ENCODE data around the gene ABCF2. TPM values are rescaled to one million over a fixed set of nuclear protein-coding genes. Genes with fewer than 3 reads are reported as not detected.

ABCF2 gene
- total RNA-seq, 1 donor from 2014 or later, result 82.7 TPM

DNA sequence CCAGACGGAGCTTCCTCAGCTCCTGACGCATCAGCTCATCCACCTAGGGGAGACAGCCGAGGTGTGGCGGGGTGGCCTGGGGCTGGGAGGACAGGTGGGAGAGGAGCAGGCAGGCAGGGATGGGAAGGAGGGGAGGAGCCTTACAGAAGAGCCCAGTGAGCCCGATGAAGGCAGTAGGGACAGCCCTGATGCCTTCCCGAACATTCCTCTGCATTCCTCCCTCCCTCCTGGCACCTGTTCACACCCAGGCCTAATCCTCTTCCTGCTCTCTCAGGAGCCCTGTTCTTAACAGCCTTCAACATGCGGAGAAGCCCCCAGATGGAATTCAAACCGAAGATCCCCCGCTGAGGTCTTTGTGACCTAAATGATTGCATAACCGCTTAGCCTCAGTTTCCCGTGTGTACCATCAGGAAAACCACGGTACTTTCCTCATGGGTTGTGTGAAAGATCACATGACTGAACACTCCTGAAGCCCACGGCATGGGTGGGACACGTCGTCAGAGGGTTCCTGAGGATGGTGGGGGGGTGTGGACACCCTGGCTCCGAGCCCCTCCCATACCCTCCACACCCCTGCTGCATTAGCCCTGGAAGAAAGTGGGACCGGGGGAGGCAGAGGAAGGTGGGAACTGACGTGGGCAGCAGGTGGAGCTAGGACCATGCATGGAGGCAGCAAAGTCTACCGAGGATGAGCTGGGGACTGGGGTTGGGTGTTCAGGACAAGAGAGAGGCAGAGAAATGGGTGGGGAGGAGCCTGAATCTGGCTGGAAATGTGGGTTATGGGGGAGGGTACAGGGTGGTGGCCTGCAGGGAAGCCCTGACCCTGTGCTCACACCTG, 31.2 kb downstream of the ABCF2 start:
- no peak for DNase-seq (ENCODE audit: low read depth)

DNA sequence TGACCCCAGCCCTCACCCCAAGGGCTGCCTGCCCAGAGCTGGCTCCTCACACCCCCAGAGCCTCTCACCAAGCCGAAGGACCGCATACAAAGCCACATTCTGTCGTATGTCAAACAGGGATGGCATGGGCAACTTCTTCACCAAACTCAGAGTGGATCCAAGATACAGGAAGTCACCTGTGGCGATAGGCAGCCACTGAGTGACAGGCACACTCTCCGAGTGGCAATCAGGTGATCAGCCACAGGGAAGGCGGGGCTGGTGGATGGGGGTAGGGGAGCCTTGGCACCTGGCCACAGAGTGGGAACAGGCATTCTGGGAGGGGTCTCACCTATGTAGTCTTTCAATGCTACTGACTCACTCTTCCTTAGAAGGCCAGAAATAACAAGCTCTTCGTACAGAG, 32.8 kb downstream of the ABCF2 start:
- DNase-seq (ENCODE audit: low read depth), result no peak

DNA sequence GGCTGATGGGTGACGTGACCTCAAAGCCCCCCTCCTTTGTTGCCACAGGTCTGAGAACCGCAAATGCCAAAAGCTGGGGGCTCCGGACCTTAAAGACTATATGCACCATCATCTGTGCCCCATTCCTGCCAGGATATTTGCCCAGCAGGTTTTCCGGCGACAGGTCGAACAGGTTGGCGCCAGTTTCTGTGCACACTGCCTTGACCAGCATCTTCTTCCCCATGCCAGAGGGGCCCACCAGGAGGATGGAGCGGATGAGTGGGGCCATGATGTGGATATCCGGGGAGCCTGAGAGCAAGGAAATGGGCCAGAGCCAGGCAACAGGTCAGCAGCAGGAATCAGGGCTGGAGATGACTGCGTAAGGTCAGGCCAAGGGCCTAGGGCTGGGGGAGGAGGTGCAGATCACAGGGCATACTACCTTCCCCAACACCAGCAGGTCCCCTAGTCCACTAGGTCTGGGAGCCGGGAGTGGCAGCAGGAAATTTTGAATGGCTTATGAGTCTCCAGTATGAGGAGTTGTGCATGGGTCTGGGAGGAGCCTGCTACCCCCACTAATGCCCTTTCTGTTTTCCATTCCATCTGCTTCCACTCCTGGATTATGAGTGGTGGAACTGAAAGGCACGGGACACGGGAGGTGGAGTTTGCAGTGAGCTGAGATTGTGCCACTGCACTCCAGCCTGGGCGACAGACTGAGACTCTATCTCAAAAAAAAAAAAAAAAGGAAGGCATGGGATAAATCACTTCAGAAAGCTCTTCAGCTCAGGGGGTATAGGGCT, 33.6 kb downstream of the ABCF2 start:
- no peak for DNase-seq (ENCODE audit: low read depth)

DNA sequence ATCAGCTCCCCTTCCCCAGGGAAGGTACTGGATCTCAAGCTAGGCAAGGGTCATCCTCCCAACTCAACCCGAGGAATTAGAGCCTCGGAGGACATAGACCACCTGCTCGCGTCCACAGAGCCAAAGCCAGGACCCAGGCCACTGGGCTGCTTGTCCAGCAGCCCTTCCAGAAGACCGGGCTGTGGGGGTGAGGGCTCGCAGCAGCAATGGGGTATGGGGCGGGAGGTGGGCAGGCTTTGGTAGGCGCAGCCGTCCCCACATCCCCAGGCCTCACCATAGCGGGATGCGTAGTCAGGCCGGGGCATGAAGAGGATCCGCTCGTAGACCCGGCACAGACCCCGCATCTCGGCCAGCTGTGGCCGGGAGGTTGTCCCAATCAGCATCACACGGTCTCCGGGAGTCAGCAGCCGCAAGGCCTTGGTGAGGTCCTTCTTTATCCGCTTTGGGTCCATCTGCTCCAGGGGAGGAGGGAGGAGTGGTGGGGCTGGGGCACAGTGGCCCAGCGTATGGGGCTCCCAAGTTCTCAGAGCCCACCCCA, 34.9 kb downstream of the ABCF2 start:
- DNase-seq (ENCODE audit: low read depth), result no peak

DNA sequence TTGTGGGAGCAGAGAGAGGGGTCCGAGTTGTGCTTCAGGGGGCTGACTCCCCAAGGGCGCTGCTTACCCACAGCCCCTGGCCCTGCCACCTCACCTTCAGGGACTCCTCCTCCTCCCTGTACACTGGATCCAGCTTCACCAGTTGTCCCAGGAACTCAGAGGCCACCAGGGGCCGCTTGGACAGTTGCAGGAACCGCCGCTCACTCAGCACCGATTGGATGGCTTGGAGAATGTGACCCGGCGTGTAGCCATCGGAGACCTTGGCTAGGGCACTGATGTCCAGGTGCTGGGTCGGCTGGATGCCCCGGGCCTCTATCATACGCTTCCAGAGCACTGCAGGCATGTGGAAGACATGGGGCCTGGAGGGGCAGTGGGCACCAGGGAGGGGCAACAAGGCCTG, 35.5 kb downstream of the ABCF2 start:
- no peak for DNase-seq (ENCODE audit: low read depth)

DNA sequence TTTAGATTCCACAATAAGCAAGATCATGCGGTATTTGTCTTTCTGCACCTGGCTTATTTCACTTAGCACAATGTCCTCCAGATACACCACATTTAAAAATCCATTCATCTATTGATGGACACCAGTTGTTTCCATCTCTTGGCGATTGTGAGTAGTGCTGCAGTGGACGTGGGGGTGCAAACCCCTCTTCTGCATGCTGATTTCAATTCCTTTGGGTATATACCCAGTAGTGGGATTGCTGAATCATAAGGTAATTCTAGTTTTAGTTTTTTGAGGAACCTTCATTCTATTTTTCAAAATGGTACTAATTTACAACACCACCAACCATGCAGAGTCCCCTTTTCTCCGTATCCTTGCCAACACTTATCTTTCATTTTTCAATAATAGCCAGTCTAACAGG, 38.0 kb downstream of the ABCF2 start:
- no peak for DNase-seq (ENCODE audit: low read depth)

DNA sequence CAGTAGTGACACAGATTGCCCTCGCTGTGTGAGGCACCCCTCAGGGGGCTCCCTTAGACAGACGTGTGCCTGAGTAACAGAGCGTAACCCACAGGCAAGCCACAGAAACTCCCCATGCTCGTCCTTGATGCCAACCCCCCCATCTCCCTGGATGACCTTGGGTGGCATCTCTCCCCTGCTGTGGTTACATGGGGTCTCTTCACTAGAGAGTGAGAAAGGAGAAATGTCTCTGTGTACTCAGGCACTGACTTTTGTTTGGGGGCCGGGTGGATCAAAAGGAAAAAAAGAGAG, 38.8 kb downstream of the ABCF2 start:
- no peak for DNase-seq (ENCODE audit: low read depth)

DNA sequence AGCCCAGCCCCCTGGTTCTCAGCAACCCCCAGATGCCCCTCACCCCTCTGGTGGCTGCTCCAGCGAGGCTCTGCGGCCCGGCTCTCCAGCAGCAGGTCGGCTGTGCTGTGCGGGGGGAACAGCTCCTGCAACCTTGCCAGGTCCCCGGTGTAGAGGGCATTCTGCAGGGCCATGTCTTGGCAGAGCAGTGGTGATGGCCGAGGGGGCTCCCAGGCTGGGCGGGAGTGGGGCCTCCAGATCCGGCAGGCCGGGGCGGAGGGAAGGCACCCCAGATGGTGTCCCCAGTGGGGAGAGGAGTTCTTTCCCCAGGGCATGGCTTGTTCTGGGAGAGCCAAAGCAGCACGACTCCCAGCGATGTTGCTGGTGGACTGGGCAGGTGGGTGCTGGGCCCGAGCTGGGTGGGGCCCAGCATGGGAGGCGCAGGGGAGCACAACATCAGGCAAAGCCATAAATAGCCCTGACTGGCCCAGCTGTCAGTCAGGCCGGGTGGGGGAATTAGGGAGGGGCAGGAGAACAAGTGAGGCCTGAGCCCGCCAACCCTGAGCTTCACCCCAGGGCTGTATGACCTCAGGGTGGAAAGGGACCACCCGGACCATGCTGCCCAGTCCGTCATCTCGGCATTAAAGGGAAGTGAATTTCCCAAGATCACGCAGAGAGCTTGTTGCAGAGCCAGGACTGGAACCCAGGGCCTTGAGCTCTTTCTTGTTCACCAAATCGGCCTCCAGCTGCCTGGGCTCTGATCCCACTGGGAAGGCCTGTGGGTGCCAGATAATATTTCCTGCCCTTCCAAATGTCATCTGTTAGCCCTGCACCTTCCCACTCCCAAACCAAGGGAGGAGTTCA, 39.4 kb downstream of the ABCF2 start:
- no peak for DNase-seq (ENCODE audit: low read depth)

DNA sequence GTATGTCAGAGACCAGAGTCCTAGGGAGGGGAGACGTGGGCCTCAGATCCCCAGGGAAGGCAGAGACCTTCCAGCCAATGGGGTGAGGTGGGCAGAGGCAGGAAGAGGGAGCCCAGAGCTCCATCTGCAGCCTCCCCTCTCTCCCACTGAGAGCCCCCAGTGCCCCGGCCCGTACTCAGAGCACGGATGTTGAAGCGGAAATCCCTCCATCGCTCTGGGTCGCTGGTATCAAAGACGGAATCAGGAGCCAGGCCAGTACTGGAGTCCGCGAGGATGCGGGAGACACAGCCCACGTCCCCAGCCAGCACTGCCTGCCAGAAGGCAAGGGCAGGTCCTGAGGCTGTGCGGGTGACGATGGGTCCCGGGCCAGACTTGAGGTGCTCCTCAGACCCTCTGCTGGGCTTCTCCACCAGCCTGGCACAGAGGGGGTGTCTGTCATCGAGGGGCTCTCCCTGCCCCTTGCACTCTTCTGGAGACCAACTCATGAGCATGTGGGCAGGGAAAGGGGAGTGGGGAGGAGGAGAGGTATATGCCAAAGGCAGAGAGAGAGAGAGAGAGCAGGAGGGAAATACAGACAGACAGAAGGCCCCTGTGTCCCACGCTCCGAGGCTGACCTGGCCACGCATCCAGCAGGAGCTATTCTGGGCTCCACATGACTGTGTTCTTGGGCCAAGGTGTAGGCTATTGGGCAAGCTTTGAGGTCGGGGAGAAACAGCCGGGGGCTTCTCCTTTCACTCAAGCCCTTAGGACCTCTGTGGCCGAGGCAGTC, 40.2 kb downstream of the ABCF2 start, which contains the start of gene ASB10:
Gene ASB10 (minus strand): TSS at position 611 of the 769 bp plus-strand sequence. CDS start 120 bp downstream, at position 491.
- no peak for DNase-seq (ENCODE audit: low read depth)

DNA sequence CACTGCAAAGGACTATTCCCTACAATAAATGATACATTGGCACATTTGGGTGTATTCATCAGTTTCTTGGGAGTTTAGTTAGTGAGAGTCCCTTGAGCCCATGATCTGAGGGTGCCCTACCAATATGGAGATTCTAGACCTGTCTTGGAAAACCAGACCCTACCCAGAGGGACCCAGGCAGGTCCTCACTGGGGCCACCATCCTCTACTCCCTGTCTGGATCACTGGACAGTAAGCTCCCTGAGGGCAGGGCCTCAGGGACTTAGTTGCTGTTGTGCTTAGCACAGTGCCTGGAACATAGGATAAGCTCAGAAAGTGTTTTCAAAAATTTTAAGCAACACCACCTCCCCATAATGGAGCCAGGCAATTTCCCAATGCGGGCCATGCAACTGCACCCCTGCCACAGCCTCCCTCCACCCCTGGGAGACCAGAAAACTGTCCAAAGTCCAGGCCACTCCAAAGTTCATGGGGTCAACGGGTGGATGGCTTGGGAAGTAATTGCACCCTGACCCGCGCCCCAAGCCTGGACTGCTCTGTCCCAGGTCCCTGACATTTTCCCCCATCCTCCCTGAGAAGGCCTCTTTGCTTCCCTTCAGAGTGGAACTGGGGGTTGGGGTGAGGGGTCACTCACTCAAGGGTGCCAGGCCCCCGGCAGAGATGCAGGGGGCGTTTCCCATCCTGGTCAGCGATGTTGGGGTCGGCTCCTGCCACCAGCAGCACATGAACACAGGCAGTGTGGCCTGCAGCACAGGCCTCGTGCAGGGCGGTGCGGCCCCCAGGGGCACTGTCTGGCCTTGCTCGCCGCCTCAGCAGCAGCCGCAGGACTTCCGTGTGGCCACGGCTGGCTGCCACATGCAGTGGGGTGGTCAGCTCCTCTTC, 41.0 kb downstream of the ABCF2 start:
- DNase-seq (ENCODE audit: low read depth), result no peak

DNA sequence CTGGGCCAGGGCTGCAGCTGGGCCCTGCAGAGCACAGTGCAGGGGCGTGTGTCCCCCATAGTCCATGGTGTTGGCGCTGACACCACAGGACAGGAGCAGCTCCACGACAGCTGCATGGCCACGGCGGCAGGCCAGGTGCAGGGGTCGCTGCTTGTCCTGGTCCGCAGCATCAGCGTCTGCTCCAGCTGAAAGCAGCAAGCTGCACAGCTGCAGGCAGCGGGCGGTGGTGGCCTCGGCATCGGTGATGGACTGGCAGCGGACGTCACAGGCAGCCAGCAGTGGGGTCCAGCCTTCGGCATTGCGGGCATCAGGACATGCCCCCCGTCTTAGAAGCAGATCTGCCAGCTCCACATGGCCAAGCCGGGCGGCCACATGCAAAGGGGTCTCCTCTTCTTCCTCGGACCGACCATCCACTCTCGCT, 46.0 kb downstream of the ABCF2 start:
- DNase-seq (ENCODE audit: low read depth), result no peak

DNA sequence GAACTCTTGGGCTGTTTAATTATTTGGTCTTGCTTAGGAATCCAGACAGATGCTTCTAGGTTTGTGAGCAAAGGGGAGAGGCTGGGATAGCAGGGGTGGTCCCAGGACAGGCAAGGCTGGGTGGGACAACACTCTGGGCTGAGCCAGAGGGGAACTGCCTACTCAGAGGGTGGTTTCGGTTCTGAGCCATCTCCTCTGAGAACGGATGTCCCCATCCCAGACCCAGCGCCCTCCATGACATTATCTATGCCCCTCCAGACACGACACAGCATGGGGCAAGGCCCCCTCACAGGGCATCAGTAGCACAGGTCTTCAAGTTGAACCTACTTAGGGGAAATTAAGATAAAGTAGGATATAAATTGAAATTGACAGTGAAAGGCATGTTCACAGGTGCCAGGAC, 47.1 kb downstream of the ABCF2 start:
- DNase-seq (ENCODE audit: low read depth), result no peak

DNA sequence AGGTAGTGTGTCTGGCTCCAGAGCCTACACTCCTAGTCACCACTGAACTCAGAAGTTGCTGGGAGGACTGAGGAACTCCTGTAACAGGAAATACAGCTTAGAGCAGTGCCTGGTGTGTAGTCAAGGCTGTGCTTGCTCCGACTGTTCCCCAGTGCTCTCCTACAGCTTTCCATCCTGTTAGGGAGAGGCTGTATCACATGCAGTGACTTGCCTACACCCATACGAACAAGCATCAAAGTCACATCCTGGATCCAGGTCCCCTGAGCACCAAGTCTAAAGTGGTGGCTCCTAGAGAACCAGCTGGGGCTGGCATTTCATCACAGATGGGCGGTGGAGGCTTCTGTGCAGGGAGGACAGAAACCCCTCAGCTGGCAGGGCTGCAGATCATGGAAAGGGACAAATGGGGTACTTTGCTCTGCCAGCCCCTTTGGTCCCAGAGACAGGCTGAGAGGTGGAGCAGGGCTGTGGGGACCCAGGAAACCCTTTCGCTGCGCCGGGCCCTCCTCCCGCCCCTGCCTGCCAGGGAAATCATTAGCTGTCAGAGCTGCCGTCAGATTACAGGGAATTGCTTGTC, 47.6 kb downstream of the ABCF2 start:
- no peak for DNase-seq (ENCODE audit: low read depth)

DNA sequence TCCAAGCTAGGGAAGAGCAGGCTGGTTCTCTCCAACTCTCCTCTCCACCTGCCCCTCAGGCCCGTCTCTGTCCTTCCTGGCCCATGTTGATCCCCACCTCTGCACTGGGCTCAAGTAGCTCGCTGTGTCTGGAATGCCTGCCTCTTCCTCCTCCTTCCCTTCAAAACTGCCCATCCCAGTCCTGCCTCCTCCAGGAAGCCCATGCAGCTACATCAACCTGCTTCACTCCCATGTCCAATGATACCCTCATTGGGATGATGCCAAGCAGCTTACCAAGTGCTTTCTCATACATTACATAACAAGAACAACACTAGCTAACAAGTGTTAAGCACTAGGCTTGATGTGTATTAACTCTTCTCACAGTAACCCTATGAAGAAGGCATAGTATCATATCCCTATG, 48.2 kb downstream of the ABCF2 start:
- DNase-seq (ENCODE audit: low read depth), result no peak

DNA sequence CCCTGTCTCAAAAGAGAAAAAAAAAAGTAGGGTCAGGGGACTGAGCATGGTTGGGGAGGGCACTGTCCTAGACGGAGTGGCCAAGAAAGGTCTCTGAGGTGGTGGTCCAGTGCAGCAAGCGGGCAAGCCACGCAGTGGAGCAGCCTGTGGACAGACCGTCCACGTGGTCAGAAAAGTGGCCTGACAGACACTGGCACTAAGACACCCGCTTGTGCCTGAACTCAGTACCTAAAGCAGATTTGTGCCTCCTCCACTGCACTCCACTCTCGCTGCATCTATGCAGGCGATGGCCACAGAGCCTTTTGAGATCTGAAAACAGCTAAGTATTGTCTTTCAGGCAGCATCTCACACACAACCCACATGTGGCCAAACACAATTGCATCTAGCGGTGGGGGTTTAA, 48.8 kb downstream of the ABCF2 start:
- no peak for DNase-seq (ENCODE audit: low read depth)

DNA sequence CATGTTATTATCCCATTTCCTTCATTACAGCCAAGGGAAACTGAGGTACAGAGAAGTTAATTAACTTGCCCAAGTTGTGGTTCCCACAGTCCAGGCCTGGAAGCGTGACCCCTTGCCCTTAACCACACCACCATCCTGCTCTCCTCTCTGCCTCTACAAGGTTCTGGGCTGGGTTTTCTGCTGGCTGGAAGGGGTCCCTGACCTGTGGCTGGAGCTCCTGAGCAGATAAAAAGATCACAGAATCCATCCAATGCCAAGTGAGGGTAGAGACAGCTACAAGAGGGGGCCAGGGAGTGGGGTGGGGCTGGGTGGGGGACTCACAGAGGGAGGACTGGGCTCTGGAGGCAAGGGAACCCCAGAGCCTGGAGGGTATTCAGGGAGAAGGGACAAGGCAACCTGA, 49.7 kb downstream of the ABCF2 start:
- DNase-seq (ENCODE audit: low read depth), result no peak

DNA sequence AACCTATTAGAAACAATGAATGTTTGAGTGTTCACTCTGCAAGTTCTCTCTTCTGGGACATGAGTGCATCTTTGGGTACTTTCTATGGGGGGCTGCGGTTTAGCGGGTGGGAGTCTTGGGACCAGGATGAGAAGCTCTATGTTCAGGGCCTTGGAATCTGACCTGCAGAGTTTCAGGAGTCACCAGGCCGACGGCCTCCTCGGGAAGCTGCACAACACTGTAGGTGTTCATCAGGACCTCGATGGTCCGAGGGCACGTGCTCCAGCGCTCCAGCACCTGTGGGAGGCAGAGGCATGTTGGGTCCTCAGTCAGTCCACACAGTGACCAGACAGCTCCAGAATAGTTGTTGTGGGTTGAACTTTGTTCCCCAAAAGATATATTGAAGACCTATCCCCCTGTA, 50.6 kb downstream of the ABCF2 start:
- DNase-seq (ENCODE audit: low read depth), result no peak

DNA sequence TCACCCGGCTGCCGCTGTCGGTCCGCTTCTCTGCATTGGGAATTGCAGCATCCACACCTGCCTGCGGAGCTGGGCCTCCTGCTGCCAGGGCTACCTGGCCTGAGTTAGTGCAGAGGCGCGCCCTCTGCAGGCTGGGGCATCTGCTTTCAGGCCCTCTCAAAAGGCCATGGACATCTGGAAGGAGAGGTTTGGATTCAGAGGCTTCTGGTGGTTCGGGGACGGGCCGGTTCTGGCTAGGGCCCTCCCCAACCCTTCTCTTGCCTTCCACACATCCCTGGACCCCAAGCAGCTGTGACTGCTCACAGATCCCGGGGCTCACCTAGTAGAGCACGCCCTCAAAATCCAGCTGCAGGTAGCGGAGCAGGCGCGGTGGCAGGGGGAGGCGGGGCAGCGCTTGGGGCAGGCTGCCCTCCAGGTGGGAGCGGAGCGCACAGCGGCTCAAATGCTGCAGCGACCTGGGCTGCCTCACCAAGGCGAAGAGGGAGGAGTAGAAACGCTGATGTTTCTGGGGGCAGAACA, 51.2 kb downstream of the ABCF2 start:
- no peak for DNase-seq (ENCODE audit: low read depth)

DNA sequence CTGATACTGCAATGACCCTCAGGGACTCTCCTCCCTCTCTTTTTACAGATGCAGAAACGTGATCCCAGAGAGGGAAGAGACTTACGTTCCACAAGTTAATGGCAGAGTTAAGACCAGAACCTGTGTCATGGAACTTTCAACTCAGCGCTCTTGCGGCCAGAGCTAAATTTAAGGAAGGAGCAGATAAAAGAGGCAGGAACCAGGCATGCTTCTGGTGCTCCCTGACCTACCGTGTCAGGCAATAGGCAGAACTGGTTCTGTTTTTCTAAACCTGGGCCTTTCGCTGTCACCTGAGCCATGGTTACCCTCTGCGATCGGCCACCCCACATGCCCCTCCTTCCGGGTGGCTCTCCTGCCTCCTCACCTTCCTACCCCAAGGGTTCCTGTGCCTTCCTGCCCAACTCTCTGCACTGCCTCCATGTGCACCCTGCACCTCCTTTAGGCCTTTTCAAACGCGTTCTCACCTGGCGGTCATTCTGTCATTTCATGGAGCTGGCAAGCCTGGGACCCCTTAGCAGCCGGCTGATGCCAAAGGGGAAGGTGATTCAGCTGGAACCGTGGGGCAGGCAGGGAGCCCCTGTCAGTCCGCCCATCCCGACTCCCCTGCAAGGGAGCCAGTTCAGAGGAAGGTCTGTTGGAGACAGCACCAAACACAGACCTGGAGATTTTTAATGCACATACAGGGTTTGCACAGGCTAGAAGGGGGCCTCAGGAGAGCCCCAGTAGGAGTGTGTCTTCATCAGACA, 51.8 kb downstream of the ABCF2 start:
- no peak for DNase-seq (ENCODE audit: low read depth)
